RCC 7860 (cell line): ENCODE data around the gene C6orf132.

Experiments
- DNase-seq: peaks from one replicate; pipeline ENCODE4 v3.0.0-alpha.2; 2015; ENCODE audit warnings: low spot score
- FAIRE-seq: peaks from 2 replicates; lab custom pipeline; 2012; peaks lifted over from hg19 to GRCh38; lab: Jason Lieb, UNC

Gene C6orf132

DNA sequence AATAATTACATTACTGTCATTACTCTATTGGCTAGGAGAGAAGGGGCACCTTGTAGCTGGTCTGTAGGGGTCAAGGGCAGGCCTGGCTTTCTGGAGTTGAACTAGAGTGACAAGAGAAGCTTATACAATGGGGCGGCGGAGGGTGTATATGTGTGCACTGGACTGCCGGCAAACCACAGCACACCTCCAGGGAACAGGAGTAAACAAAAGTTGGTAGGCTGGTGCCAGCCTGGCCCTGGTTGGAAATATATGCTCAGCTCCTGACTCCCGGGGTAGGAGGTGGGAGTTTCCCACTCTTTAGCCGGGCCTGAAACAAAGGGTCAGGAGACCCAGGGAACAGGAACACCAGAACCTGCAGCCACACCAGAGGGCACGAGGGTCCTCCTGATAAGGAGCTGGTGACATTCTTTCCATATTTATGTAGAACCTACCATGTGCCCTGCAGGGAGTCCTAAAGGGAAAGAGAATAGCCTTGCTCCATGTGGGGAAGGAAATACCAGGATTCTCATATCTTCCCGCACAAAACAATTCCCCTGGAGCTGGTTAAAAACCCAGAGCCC is 5.1 kb downstream of the C6orf132 start:
- FAIRE-seq: no peak
- DNase-seq: no peak

DNA sequence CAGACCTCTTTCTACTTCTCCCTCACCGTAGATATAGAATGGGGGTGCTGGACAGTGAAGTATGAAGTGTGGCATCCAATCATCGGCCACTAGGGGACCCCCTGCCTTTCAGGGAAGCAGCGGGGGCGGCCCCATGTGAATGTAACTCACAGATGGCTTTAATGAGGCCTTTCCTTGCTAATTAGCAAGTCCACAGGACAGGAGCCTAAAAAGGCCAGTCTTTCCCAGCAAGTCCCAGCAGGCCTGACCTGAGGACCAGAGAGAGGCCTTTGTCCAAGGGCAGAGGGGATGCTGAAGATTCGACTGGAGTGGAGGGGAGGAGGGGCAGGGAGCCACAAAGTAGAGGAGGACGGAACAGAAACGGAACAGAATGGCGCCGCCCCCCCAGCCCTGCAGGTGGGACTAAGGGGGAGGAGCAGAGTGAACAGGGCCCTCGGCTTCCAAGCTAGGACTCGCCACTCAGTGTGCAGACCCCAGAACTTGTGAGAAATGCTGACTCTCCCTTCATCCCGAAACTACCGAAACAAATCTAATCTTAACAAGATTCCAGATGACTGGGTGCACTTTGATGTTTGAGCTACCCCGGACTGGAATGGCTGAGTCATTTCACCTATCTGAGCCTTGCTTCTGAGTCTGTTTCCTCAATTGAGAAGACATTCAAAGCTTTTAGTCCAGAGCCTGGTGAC is 5.8 kb downstream of the C6orf132 start:
- FAIRE-seq: peak; percentile 7

DNA sequence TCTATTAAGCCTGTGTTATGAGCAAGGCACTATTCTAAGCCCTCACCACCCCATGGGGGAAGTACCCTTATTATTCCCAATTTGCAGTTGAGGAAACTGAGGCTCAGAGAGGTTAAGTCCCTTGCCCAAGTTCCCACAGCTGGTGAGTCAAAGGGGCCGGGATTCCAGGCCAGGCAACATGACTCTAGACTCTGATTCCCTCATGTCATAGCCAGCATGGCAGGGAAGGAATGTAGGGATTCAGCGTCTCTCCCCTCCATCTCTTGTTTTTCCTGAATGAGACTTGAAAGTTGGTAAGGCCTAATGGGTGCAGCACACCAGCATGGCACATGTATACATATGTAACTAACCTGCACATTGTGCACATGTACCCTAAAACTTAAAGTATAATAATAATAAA is 6.7 kb downstream of the C6orf132 start:
- no peak for DNase-seq
- FAIRE-seq: no peak

More for the DNA sequence above, 5.8 kb downstream of the C6orf132 start:
- peak; percentile 60 for DNase-seq

DNA sequence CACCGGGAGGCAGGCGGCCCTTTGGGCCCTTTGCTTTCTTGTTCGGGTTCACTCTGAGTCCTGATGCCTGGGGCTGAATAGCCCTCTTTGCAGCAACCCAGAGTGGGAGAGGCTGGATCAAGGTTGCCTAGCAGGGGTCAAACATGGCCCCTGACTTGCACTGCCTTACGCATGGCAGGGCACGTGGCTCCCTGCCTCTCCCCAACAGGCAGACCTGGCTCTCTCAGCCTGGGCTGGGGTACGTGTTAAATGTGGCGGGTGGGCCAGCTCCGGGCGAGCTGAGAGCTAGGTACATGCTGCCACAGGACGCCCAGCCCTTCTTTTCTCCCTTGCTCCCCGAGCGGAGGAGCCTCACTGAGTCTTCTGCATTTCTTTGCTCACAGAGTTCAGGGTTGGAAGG is 7.3 kb downstream of the C6orf132 start:
- no peak for FAIRE-seq
- no peak for DNase-seq

DNA sequence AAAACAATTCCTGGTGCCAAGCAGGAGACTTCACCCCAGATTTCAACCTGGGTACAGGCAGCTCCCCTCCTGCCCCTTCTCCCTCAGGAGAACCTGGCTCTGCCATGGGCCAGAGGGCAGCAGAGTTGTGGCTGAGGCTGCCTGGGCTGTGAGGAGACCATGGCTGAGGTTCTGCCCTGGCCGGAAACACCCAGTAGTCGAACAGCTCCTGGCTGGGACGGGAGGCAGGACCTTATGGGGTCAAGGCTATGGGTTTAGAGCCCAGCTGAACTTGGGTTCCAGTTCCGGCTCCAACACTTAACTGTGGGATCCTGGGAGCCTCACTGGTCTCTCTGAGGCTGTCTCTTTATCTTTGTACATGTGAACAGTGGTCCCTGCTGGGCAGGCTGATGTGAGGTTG is 8.5 kb downstream of the C6orf132 start:
- FAIRE-seq (no peak), DNase-seq (no peak)

DNA sequence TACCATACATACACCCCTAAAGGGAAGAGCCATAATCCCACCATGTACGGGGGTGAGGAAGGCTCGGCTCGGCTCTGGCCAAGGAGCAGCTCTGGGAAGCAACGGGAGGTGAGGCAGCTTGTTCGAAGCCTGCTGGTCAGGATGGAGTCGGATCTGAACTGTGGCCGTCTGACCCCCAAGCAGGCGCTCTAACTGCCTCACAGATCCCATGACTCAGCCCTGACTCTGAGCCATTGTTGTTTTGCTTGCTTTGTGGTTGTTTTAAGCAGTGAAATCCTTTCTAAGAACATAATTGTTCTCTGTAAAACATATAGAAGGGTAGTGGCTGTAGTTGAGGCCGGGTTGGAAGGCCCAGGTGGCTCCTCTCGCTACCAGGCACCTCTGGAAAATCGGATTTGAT is 10.9 kb downstream of the C6orf132 start:
- DNase-seq (peak; percentile 53), FAIRE-seq (no peak)

DNA sequence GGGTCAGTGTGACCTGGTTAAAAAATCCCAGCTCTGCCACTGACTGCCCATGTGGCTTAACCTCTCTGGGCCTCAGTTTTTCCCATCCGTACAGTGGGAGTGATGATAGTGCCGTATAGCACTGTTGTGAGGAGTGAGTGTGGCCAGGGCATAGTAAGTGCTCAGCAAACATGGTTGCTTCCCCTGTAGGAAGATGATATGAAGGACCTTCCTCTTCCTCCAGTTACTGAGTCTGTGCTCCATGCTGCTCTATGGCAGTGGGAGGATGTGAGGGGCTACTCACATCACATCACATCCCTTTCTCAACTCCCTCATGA is 13.1 kb downstream of the C6orf132 start:
- FAIRE-seq: no peak
- DNase-seq: no peak

DNA sequence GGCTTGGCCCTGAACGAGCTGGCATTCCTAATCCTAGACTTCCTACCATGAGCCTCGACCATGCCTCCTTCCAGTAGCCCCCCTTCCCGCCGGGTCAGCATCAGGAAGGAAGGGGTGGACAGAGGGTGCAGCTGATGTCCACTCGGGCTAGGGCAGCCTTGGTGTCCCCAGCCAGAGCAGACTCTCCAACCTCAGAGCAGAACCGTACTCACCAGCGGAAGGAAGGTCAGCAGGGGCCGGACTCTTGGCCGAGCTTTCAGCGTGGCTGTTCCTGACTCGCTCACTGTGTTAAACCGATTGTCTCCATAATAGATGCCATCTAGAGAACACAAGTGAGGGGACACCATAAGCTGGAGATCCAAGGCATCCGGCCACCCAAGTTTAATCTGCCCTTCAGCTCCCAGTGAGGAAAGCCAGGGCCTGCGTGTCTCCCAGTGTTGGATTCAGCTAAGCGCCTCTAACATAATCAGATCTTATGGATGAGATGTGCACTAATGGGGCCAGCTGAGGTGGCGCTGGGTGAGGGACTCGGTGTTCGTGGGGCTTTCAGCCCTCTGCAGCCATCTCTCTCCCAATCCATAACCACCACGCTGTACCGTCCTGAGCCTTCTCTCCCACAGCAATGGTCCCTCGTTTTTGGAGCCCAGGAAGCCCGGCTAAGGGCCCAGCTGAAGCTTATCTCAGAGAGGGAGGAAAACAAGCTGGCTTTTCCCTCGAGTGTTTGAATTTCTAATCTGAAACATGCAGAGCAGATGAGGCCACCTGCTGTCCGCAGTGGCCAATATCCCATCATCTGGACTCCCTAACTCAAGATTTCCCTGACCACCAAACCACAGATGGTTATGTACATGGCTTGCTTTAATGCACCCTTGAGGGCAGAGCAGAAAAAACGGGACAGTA is 13.7 kb downstream of the C6orf132 start:
- FAIRE-seq: no peak

DNA sequence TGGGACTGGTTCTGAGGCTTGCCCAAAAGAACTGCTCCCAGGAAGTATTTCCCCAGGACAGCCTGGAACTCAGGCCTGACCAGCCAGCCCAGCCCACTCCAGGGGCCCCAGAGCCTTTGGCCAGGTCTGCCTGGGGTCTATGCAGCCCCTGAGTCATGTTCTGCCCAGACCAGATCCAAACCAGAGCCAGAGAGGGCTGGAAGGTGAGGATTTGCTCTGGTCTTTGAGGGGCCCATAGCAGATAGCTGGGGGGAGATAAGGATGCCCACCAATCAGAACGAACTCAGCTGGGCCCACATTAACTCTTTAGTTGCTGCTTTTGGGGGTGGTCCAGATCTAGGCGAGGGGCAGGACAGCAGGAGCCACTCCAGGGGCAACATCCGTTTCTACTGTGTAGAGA is 16.8 kb downstream of the C6orf132 start:
- FAIRE-seq (no peak), DNase-seq (no peak)

More for the DNA sequence above, 13.7 kb downstream of the C6orf132 start:
- DNase-seq: no peak

DNA sequence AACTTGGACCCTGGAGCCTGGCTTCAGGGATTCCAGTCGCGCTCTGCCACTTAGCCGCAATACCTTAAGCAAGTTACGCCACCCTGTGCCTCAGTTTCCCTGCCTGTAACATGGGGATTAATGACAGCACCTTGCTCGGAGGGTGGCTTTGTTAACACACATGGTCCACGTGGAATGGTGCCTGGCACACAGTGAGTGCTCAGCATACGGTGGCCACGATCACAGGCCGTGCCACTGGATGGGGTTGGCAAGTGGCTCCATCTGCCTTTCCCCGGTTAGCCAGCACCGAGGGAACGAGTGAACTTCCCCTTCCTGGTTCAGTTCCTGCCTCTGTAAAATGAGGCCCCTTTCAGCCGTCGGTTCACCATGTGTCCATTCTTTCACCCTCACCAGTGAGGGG is 17.2 kb downstream of the C6orf132 start:
- FAIRE-seq: no peak
- DNase-seq: no peak

DNA sequence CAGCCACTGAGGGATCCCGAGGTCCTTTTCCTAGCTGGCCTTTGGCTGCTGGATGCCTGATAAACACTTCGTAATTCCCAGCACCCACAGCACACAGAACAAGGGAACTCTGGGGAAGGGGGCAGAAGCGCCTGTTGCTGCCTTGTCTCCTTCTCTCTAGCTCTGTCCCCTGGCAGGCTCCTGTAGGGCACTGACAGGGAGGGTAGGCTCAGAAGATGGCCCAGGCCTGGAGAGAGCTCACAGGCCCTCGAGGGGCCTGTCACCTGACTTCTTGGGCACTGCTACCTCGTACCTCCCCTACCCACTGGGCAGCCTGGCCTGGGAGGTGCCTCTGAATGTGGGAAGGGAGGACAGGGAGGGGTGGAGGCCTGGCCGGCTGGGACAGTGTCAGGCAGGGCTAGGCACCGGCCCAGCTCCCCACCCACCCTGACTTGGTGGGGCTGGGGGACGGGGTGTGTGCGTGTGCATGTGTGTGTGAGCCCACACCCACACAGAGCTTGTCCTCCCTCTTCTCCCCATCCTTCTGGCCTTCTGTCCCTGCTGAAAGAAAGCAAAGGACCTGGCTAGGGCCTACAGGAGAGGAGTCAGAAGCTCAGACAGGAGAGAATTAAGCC is 18.1 kb downstream of the C6orf132 start:
- FAIRE-seq: no peak
- no peak for DNase-seq

DNA sequence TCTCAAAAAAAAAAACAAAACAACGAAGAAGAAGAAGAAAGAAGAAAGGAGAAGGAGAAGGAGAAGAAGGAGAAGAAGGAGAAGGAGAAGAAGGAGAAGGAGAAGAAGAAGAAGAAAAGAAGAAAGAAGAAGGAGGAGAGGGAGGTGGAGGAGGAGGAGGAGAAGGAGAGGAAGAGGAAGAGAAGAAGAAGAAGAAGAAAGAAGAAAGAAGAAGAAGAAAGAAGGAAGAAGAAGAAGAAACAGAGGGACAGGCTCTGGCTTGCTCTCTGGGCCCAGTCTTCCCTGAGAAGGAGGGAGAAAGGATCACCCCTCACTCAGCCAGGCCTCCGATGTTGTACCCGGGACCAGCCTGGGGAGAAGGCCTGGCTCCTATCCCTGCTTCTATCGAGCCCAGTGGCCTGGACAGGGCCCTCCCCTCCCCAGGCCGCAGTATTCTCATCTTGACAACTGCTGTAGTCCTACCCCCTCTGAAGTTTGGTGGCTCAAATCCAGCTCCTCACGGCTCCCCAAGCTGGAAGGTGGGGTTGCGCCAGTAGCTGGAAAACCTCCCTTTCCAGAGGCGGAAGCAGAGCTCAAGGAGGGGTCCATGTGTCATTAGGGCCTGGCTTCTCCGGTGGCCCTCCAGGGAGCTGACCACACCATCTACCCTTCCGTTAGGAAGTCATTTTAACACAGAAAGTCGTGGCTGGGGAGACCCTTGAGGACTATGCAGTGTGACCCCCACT is 18.9 kb downstream of the C6orf132 start:
- no peak for DNase-seq
- FAIRE-seq: no peak

DNA sequence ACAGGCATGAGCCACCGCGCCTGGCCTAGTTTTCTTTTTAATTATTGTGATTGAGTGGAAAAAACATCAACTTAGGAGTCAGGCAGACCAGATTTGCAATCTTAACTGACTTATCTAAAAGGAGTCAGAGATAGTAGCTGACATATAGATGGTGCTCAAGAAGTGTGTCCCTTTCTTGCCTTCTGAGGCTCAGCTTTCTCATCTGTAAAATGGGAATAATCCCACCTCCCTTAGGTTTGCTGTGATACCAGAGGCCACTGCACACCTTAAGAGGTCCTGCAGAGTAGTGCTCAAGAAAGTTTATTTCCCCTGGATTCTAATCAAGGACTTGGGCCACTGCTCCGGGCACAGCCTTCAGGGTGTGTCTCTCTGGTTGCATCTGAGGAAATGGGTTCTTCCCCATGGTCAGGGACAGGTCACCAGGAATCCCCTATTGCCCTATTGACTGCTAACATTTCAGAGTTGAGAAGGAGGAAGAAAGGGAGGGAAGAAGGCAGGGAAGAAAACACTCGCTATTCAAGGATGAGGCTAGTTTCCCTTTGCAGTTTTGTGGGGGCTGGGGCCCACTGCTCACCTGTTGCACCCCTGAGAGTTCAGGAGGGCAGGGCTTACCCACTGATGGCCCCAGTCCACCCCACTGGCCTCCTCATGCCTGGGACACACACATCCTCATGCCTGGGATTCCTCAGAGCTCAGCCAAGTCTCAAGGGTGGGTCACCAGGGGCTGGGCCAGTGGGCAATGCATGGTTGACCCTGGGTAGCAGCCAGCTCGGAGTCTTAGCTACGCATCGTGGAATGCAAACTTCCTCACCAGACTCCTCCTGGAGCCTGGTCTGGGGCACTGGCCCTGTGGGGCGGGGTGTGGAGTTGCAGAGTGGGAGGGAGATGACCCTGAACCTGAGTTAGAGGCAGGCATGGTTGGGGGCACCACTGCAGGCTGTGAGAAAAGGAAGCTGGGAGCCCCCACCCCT is 21.2 kb downstream of the C6orf132 start:
- DNase-seq (peak; percentile 81), FAIRE-seq (peak; percentile 80)

DNA sequence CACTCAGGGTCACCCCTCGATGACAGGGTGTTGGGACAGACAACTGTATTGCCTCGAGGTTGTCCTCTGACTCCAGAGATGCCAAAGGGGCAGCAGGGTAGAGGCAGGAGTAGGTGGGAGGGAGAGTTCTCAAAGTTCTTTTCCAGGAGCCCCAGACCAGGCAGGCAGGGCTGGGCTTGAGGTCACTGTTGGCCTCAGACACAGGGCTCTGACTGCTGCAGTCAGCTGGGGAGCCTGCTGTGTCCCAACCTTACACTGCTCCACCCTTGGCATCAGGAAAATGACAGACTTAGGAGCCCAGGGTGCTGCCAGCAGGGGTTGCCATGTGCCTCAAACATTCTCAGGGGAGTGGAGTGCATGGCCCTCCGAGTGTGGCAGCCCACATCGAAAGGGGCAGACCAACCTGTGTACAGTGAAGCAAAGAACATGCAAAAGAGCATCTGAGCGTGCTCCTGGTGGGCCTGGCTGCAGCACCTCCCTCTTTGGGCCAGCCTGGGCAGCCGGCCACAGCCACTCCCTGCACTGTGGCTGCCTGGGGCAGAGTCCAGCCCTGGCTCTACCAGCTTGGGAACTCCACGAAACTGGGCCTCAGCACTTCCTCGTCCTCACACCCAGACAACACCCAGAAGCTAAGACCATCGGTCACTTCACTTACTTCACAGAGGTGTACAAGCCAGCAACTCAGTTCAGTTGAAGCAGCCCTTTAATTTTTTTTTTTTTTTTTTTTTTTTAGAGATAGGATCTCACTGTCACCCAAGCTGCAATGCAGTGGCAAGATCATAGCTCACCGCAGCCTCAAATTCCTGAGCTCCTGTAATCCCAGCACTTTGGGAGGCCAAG is 24.0 kb downstream of the C6orf132 start:
- peak; percentile 39 for DNase-seq
- peak; percentile 16 for FAIRE-seq

DNA sequence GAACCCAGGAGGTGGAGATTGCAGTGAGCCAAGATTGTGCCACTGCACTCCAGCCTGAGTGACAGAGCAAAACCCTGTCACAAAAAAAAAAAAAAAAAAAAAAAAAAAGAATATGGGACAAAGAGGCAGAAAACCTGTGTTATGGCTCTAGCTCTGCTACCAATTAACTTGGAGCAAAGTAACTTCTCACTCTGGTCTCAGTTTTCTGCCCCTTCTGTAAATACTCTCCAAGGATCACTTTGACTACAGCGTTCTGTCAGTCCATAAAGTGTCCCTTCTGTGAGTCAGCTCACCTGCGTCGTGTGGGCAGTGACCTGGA is 24.6 kb downstream of the C6orf132 start:
- DNase-seq: no peak
- no peak for FAIRE-seq

DNA sequence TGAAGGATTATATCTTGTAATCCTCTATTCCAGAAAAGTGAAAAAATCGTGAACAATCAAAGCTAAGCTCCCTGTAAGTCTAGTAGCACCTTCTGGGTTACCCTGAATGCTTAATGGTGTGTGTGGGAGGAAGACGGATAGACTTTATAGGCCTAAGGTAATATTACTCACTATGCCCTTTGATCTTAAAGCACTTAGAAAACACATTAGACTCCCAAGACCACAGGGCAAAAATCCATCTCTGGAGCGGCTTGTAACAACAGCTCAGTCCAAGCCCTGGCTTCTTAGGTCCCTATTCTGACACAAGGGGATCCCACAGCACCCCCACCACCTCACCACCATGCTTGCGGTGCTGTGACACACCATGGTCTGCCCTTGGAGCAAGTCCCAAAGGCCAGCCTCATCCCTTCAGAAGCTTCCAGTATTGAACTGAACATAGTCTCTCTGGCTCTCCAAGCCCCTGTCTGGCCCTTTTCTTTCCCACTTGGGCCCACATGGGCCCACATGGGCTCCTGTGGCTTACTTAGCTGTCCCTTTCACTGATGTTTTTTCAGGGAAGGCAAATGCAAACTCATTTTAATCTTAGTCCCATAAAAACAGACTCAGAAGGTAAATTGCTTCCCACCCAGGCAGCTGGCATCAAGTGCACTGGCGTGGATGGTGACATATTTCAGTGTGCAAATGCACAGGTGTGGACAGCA is 28.3 kb downstream of the C6orf132 start:
- FAIRE-seq (peak; percentile 75), DNase-seq (peak; percentile 58)

DNA sequence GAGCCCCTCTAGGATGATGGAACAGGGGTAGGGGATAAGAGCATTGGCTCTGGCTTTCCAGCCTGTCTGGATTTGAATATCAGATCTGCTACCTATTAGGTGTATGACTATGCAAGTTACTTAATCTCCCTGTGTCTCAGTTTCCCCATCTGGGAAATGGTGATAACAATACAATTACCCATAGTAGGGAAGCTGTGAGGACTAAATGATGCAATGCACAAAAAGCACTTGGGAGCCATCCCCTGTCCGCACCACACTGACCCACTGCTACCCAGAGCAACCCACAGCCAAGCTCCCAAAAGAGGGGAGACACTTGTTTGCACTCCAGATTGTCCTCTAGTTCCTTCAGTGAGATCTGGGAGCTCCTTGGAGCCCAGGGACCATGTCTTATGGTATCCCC is 30.1 kb downstream of the C6orf132 start:
- DNase-seq (no peak), FAIRE-seq (no peak)

DNA sequence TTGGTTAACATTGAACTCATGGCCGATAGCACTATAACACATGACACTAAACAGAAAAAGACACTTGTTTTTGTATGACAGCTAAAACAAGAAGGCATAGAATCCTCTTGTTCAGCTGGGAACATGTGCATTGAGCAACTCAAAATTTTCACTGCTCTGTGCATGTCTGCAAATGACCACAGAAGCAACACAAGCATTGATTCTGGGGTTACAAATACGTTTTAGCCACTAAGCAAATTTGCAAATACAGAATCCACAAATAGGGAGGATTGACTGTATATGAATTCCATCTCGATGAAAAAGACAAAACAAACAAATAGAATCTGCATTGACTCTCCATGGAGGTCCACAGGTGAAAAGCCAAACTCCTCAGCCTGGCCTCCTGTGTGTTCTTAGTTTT is 31.7 kb downstream of the C6orf132 start:
- DNase-seq (no peak), FAIRE-seq (no peak)
